Measurements from ENCODE around the gene LAMA2.

The LAMA2 gene

DNA sequence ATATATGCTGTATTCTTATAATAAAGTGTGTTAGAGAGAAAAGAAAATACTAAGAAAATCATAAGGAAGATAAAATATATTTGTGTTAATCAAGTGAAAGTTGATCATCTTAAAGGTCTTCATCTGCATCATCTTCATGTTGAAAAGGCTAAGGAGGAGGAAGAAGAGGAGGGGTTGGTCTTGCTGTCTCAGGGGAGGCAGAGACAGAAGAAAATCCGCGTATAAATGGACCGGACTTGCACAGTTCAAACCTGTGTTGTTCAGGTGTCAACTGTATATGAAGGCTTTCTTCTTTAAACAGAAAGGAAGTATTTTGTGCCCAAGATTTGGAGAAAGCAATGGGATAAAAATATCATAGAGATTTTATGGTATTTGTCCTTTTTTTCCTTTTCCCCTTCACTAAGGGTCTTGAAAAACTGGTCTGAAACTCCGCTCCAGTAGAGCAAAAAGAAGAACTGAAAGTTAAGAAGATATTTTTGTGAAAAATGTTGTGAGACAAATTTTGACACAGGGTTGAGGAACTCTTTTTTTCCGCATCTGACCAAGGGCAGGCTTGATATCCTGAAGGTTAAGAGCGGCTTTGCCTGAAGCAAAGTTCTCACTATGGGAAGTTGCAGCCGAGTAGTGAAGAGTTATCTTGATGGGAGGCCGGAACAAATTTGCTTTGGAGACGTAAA is 350.7 kb downstream of the LAMA2 start:
- TF ChIP-seq, protein P1, sequence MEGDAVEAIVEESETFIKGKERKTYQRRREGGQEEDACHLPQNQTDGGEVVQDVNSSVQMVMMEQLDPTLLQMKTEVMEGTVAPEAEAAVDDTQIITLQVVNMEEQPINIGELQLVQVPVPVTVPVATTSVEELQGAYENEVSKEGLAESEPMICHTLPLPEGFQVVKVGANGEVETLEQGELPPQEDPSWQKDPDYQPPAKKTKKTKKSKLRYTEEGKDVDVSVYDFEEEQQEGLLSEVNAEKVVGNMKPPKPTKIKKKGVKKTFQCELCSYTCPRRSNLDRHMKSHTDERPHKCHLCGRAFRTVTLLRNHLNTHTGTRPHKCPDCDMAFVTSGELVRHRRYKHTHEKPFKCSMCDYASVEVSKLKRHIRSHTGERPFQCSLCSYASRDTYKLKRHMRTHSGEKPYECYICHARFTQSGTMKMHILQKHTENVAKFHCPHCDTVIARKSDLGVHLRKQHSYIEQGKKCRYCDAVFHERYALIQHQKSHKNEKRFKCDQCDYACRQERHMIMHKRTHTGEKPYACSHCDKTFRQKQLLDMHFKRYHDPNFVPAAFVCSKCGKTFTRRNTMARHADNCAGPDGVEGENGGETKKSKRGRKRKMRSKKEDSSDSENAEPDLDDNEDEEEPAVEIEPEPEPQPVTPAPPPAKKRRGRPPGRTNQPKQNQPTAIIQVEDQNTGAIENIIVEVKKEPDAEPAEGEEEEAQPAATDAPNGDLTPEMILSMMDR (IDR thresholded peaks at IDR 0.05; ENCODE audit: extremely low read depth, insufficient read depth, missing control alignments) = no peak
- in situ Hi-C loops (cut with MboI; ENCODE audit: low pct_unique_long_range_greater_than_20kb, low sequenced_read_pairs, unreplicated experiment) = loop anchor here (25.0 kb wide), 1 partner anchor 496 kb away; no protein-coding TSS in a partner anchor
- no peak for DNase-seq (ENCODE audit: low spot score)

DNA sequence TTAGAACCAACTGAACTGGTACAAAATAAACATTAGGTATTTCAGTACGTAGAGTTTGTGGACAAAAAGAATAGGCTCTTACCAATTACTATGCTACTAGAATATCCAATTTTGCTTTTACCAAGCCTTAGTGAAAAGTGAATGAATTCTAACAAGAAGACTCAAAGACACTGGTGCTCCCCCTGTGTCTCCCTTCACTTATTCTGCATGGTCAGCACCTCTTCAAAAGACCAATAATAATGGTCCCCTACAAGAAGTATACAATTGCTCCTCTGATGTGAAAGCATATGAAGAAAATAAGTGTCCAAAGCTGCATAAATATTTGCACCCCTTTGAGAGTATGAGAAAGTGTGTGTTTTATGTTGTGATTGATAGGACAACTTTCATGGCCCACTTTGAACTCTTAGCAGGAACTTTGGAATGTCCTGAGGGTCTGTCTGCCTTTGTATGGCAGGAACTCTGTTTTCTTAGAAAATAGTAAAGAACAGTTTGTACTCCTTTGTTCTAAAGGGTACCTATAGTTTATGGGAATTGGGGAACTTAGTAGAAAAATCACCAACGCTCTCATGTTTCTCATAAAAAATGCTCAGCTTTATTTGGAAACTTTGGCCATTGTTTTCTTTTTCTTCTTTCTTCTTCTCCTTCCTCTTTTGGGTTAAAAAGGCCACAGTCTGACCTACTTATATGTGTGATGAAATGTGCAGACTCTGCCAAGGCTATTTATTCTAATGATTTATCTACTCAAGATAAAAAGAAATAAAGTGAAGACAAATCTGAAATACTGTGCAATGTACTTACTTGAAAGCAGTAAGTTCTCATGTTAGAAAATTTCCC is 352.4 kb downstream of the LAMA2 start:
- in situ Hi-C loops (cut with MboI; ENCODE audit: low pct_unique_long_range_greater_than_20kb, low sequenced_read_pairs, unreplicated experiment) = loop anchor here (25.0 kb wide), 1 partner anchor 498 kb away; no protein-coding TSS in a partner anchor
- TF ChIP-seq, protein P1 (IDR thresholded peaks at IDR 0.05; ENCODE audit: extremely low read depth, insufficient read depth, missing control alignments) = no peak
- DNase-seq (ENCODE audit: low spot score) = no peak

DNA sequence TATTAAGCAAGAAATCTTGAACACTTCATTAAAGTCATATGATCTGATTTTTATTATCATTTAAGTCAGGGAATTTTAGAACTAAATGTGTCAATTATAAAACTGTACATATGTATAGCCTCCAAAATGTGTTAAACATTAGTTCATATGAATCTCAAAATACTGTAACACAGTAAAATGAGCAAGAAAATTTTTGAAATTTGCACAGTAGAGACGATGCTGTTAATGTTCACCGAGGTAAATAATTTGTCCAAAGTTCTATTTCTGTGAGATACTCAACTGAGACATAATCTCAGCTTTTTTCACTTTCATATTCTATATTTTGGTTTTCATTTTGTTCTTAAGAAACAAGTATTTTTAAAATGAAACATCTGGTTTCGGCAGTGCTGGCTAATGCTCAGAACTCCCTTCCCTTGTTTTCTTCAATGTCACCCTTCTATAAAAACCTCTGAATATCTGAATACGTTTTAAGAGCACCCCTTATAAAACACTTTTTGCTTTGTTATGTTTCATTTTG is 353.1 kb downstream of the LAMA2 start:
- in situ Hi-C loops (cut with MboI; ENCODE audit: low pct_unique_long_range_greater_than_20kb, low sequenced_read_pairs, unreplicated experiment) = loop anchor here (25.0 kb wide), 1 partner anchor 499 kb away; no protein-coding TSS in a partner anchor
- DNase-seq (ENCODE audit: low spot score) = no peak
- TF ChIP-seq, protein P1 (IDR thresholded peaks at IDR 0.05; ENCODE audit: extremely low read depth, insufficient read depth, missing control alignments) = no peak

DNA sequence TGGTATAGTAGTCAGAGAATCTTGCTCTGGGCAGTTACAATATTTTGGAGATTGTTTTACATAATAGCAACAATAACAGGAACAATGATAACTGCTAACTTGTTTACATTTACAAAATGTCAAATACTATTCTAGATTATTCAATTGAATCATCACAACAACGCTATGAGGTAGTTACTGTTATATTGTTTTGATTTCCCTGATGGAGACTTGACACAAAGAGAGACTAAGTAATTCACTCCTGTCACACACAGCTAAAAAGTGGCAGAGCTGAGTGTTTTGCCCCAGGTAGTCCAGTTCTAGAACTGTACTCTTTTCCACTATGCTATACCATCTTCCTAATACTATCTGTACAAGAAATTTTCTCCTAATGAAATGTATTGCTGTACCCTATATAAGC is 356.1 kb downstream of the LAMA2 start:
- DNase-seq (ENCODE audit: low spot score) = no peak
- in situ Hi-C loops (cut with MboI; ENCODE audit: low pct_unique_long_range_greater_than_20kb, low sequenced_read_pairs, unreplicated experiment) = loop anchor here (25.0 kb wide), 1 partner anchor 502 kb away; no protein-coding TSS in a partner anchor

DNA sequence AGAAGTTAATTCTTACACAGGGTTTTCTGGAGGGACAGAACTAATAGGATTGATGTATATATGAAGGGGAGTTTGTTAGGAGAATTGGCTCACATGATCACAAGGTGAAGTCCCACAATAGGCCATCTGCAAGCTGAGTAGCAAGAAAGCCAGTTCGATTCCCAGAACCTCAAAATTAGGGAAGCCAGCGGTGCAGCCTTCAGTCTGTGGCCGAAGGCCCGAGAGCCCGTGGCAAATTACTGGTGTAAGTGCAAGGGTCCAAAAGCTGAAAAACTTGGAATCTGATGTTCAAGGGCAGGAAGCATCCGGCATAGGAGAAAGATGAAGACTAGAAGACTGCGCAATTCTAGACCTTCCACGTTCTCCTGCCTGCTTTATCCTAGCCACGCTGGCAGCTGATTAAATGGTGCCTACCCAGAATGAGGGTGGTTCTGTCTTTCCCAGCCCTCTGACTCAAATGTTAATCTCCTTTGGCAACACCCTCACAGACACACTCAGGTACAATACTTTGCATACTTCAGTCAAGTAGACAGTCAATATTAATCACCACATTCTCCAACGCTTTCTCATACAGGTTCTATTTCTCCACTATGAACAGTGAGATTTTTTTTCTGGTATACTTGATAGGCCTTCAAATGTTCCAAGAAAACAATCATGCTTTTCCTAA is 357.0 kb downstream of the LAMA2 start:
- in situ Hi-C loops (cut with MboI; ENCODE audit: low pct_unique_long_range_greater_than_20kb, low sequenced_read_pairs, unreplicated experiment) = loop anchor here (25.0 kb wide), 1 partner anchor 503 kb away; no protein-coding TSS in a partner anchor
- TF ChIP-seq, protein P1 (IDR thresholded peaks at IDR 0.05; ENCODE audit: extremely low read depth, insufficient read depth, missing control alignments) = no peak
- no peak for DNase-seq (ENCODE audit: low spot score)

More for the DNA sequence above, 356.1 kb downstream of the LAMA2 start:
- TF ChIP-seq, protein P1 (IDR thresholded peaks at IDR 0.05; ENCODE audit: extremely low read depth, insufficient read depth, missing control alignments) = no peak

DNA sequence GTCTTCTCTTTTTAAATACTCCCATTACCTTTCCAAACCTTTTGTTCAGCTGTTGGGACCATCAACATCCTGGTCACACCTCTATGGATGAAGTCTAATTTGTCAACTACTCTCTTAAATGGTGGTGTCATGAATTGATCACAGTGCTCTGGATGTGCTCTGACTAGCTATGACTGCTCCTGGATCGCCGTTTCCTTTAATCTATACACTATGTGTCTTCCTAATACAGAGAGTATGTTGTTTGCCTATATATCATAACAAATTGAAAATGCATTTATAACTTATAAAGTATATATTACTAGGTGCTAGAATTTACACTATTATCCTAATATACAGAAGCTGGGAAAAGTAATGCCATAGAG is 357.5 kb downstream of the LAMA2 start:
- DNase-seq (ENCODE audit: low spot score) = no peak
- TF ChIP-seq, protein P1 (IDR thresholded peaks at IDR 0.05; ENCODE audit: extremely low read depth, insufficient read depth, missing control alignments) = no peak
- in situ Hi-C loops (cut with MboI; ENCODE audit: low pct_unique_long_range_greater_than_20kb, low sequenced_read_pairs, unreplicated experiment) = loop anchor here (25.0 kb wide), 1 partner anchor 503 kb away; no protein-coding TSS in a partner anchor
